ENCODE results near the gene B3GALT5.

Gene B3GALT5

GRCh38 chr21:39640754-39641153 lies 28.0 kb downstream of the B3GALT5 start:
- H3K4me3 ChIP-seq (replicated peaks; ENCODE audit: low read depth, low read length): no peak overlapping the region
- TF ChIP-seq, protein P1, sequence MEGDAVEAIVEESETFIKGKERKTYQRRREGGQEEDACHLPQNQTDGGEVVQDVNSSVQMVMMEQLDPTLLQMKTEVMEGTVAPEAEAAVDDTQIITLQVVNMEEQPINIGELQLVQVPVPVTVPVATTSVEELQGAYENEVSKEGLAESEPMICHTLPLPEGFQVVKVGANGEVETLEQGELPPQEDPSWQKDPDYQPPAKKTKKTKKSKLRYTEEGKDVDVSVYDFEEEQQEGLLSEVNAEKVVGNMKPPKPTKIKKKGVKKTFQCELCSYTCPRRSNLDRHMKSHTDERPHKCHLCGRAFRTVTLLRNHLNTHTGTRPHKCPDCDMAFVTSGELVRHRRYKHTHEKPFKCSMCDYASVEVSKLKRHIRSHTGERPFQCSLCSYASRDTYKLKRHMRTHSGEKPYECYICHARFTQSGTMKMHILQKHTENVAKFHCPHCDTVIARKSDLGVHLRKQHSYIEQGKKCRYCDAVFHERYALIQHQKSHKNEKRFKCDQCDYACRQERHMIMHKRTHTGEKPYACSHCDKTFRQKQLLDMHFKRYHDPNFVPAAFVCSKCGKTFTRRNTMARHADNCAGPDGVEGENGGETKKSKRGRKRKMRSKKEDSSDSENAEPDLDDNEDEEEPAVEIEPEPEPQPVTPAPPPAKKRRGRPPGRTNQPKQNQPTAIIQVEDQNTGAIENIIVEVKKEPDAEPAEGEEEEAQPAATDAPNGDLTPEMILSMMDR (IDR thresholded peaks at IDR 0.05; ENCODE audit: low read depth, low read length, missing control alignments): no peak
- no peak for DNase-seq (ENCODE audit: extremely low read depth, low read depth)

DNA sequence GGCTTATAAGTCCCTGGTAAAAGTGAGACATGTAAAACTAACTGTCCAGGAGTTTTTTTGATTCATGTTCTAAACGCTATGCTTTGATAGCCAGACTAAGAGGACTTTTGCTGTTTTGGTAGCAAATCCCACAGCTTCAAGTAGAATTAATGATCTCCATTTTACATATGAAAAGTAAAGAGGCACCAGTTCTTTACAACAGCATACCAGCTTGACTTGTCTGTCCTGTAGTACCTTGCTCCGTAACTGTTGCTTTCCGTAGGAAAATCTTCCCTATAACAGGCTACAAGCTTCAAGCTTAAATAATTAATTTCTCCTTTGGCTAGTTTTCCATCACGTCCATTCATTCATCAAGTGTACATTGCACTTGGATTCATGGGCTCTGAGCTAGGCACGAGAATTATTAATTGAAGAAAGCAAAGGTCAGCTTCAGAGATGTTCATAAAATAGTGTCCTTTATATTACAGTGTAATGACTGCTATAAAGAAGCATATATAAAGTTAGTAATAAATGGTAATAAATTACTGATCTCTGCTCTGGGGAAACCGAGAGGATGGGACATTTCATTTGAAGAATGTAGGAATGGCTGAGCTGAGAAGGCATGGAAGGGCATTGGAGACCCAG lies 29.2 kb downstream of the B3GALT5 start:
- DNase-seq (ENCODE audit: extremely low read depth, low read depth): no peak
- TF ChIP-seq, protein P1 (IDR thresholded peaks at IDR 0.05; ENCODE audit: low read depth, low read length, missing control alignments): no peak
- no peak overlapping the region for H3K4me3 ChIP-seq (replicated peaks; ENCODE audit: low read depth, low read length)

GRCh38 chr21:39644062-39644560 lies 31.4 kb downstream of the B3GALT5 start:
- TF ChIP-seq, protein P1 (IDR thresholded peaks at IDR 0.05; ENCODE audit: low read depth, low read length, missing control alignments): no peak
- no peak for DNase-seq (ENCODE audit: extremely low read depth, low read depth)
- H3K4me3 ChIP-seq (replicated peaks; ENCODE audit: low read depth, low read length): no peak overlapping the region

- DNase-seq (ENCODE audit: extremely low read depth, low read depth): no peak
- TF ChIP-seq, protein P1 (IDR thresholded peaks at IDR 0.05; ENCODE audit: low read depth, low read length, missing control alignments): no peak
- H3K4me3 ChIP-seq (replicated peaks; ENCODE audit: low read depth, low read length): no peak overlapping the region
Observed at GRCh38 chr21:39645331-39645730, 32.6 kb downstream of the B3GALT5 start.

DNA sequence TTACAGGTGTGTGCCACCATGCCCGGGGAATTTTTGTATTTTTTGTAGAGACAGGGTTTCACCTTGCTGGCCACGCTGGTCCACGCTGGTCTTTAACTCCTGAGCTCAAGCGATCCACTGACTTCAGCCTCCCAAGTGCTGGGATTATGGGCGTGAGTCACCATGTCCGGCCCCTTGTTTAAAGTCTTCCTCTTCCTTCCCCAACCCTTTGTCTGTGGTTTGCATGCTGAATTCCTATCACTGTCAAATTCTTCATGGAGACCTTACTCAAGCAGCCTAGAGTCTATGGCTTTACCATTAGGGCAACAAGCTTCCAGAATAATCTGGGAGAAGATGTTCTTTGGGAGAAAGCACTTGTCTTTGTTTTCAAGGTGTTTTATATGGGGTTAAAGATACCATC lies 34.7 kb downstream of the B3GALT5 start:
- DNase-seq (ENCODE audit: extremely low read depth, low read depth): peak; percentile 22
- TF ChIP-seq, protein P1 (IDR thresholded peaks at IDR 0.05; ENCODE audit: low read depth, low read length, missing control alignments): no peak
- H3K4me3 ChIP-seq (replicated peaks; ENCODE audit: low read depth, low read length): no peak overlapping the region

DNA sequence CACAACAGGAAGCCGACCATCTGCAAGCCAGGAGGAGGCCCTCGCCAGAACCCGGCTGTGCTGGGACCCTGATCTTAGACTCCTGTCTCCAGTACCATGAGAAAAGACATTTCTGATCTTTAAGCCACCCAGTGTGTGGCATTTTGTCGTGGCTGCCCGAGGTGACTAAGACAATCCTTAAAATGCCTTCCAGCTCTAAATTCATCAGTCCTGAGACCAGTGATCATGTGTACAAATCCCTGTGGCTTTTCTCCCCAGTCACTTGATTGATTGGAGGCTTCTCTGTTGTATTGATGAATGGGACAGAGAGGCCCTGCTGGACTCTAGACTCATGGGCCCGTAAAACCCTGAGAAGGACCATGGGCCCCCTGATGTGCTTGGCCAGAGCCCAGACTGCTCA lies 36.1 kb downstream of the B3GALT5 start:
- TF ChIP-seq, protein P1 (IDR thresholded peaks at IDR 0.05; ENCODE audit: low read depth, low read length, missing control alignments): no peak
- DNase-seq (ENCODE audit: extremely low read depth, low read depth): no peak
- H3K4me3 ChIP-seq (replicated peaks; ENCODE audit: low read depth, low read length): no peak overlapping the region

DNA sequence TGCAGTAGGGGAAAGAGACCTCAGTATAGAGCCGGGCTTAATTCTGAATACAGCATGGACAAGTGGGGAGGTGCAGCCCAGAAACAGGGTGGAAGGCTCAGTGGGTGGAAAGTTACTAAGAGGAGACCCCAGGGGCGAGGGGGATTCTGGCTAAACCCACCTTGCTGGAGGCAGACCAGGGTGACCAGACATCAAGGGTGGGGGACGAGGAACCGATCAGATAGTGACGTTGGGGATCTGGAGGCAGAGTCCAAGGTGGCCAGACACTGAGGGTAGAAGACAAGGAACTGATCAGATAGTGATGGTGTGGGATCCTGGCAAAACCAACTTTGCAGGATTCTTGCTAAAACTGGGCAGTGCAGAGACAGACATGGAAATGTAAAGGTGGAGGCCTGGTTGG lies 36.8 kb downstream of the B3GALT5 start:
- H3K4me3 ChIP-seq (replicated peaks; ENCODE audit: low read depth, low read length): no peak overlapping the region
- TF ChIP-seq, protein P1 (IDR thresholded peaks at IDR 0.05; ENCODE audit: low read depth, low read length, missing control alignments): no peak
- DNase-seq (ENCODE audit: extremely low read depth, low read depth): no peak
